WERI-Rb-1 (cell line): ENCODE measurements around the gene IMMP2L.

ENCODE experiments used
- DNase-seq: peaks from one replicate; pipeline ENCODE4 v3.0.0-alpha.2; 2020
- H3K27ac ChIP-seq: fragments of 250-450 bp; sonication (Bioruptor Pico); 2 replicates; pipeline ENCODE4 v1.5.1; 2020; ENCODE audit warnings: mild to moderate bottlenecking, moderate library complexity
- H3K27me3 ChIP-seq: fragments of 250-450 bp; sonication (Bioruptor Pico); 2 replicates; pipeline ENCODE4 v1.5.1; 2021; ENCODE audit warnings: mild to moderate bottlenecking, low read depth, moderate library complexity; ENCODE audit not compliant: insufficient read depth, severe bottlenecking
- H3K36me3 ChIP-seq: fragments of 250-450 bp; sonication (Bioruptor Pico); 2 replicates; pipeline ENCODE4 v1.5.1; 2020; ENCODE audit warnings: mild to moderate bottlenecking, moderate library complexity
- H3K4me3 ChIP-seq: 2 replicates; pipeline ENCODE4 v1.5.1; 2011; ENCODE audit warnings: low read depth, mild to moderate bottlenecking, control low read depth, low read length
- H3K9me3 ChIP-seq: fragments of 250-450 bp; sonication (Bioruptor Pico); 2 replicates; pipeline ENCODE4 v1.5.1; 2021; ENCODE audit warnings: mild to moderate bottlenecking, moderate library complexity; ENCODE audit not compliant: severe bottlenecking
- TF ChIP-seq, protein P1 (sequence below): IDR thresholded peaks from 2 replicates; pipeline ENCODE4 v1.5.1; 2011; ENCODE audit warnings: low read depth, mild to moderate bottlenecking, control low read depth, inconsistent platforms, low read length

Gene IMMP2L

GRCh38 chr7:111228437-111228836 is 333.9 kb downstream of the IMMP2L start:
- Histone ChIP-seq H3K9me3 (no peaks in the 10 kb centered on the region), H3K27me3 (no peaks in the 10 kb centered on the region), H3K4me3 (no peak overlapping the region), H3K27ac (no peak overlapping the region), H3K36me3 (no peaks in the 10 kb centered on the region)
- TF ChIP-seq, protein P1, sequence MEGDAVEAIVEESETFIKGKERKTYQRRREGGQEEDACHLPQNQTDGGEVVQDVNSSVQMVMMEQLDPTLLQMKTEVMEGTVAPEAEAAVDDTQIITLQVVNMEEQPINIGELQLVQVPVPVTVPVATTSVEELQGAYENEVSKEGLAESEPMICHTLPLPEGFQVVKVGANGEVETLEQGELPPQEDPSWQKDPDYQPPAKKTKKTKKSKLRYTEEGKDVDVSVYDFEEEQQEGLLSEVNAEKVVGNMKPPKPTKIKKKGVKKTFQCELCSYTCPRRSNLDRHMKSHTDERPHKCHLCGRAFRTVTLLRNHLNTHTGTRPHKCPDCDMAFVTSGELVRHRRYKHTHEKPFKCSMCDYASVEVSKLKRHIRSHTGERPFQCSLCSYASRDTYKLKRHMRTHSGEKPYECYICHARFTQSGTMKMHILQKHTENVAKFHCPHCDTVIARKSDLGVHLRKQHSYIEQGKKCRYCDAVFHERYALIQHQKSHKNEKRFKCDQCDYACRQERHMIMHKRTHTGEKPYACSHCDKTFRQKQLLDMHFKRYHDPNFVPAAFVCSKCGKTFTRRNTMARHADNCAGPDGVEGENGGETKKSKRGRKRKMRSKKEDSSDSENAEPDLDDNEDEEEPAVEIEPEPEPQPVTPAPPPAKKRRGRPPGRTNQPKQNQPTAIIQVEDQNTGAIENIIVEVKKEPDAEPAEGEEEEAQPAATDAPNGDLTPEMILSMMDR = no peak
- no peak for DNase-seq

GRCh38 chr7:111226800-111227199 is 335.5 kb downstream of the IMMP2L start:
- Histone ChIP-seq H3K27me3 (no peaks in the 10 kb centered on the region), H3K4me3 (no peak overlapping the region), H3K9me3 (no peaks in the 10 kb centered on the region), H3K27ac (no peak overlapping the region), H3K36me3 (no peaks in the 10 kb centered on the region)
- TF ChIP-seq, protein P1 = no peak
- no peak for DNase-seq

GRCh38 chr7:111224354-111225231 is 337.7 kb downstream of the IMMP2L start:
- H3K36me3 ChIP-seq = no peaks in the 10 kb centered on the region
- H3K4me3 ChIP-seq = no peak overlapping the region
- no peaks in the 10 kb centered on the region for H3K9me3 ChIP-seq
- TF ChIP-seq, protein P1 = no peak
- no peaks in the 10 kb centered on the region for H3K27me3 ChIP-seq
- H3K27ac ChIP-seq = no peak overlapping the region
- no peak for DNase-seq

- TF ChIP-seq, protein P1 = no peak
- Histone ChIP-seq H3K36me3 (no peaks in the 10 kb centered on the region), H3K4me3 (no peak overlapping the region), H3K9me3 (no peaks in the 10 kb centered on the region), H3K27me3 (no peaks in the 10 kb centered on the region), H3K27ac (no peak overlapping the region)
- no peak for DNase-seq
Observed at GRCh38 chr7:111223802-111224253, 338.5 kb downstream of the IMMP2L start.

- Histone ChIP-seq H3K4me3 (no peak overlapping the region), H3K27ac (no peak overlapping the region), H3K27me3 (no peaks in the 10 kb centered on the region), H3K36me3 (no peaks in the 10 kb centered on the region), H3K9me3 (no peaks in the 10 kb centered on the region)
- no peak for DNase-seq
- TF ChIP-seq, protein P1 = no peak
Observed at GRCh38 chr7:111215550-111215949, 346.7 kb downstream of the IMMP2L start.
